Bronchial epithelial cell (primary cell): Measurements from ENCODE around the gene LAMP1. TPM values are rescaled to one million over a fixed set of nuclear protein-coding genes. Genes with fewer than 3 reads are reported as not detected.
A peak's percentile ranks its signal among the peaks of the same experiment; 100 is the strongest.

Experiments
- DNase-seq: peaks from one replicate; pipeline ENCODE4 v3.0.0-alpha.2; 2010; ENCODE audit warnings: low read depth
- FAIRE-seq: peaks from 2 replicates; lab custom pipeline; 2011; peaks lifted over from hg19 to GRCh38; lab: Jason Lieb, UNC
- H3K27me3 ChIP-seq: 2 replicates; pipeline ENCODE4 v1.5.1; 2011; ENCODE audit warnings: low read length; ENCODE audit not compliant: control insufficient read depth, insufficient read depth
- H3K36me3 ChIP-seq: 2 replicates; pipeline ENCODE4 v1.5.1; 2011; ENCODE audit warnings: low read length; ENCODE audit not compliant: control insufficient read depth, insufficient read depth
- H3K4me3 ChIP-seq: 2 replicates; pipeline ENCODE4 v1.5.1; 2011; ENCODE audit warnings: mild to moderate bottlenecking, low read depth, low read length, control low read depth
- CTCF ChIP-seq: IDR thresholded peaks from 2 replicates; pipeline ENCODE4 v1.5.1; 2011; ENCODE audit warnings: mild to moderate bottlenecking, moderate library complexity, low read length, control low read depth, inconsistent platforms; ENCODE audit not compliant: insufficient read depth, severe bottlenecking
- total RNA-seq: library from RNA; depleted of rRNA; stranded (reverse); fragments of >200 nt; gene quantifications from 2 replicates; pipeline ENCODE4 v1.2.1, GENCODE V29; 2014

Gene LAMP1
- total RNA-seq, 1 donor from 2014 or later: 286 TPM

- Histone ChIP-seq H3K36me3 (peaks cover 4% of the 10 kb centered on the region), H3K27me3 (no peaks in the 10 kb centered on the region), H3K4me3 (no peak overlapping the region)
- FAIRE-seq (no peak), DNase-seq (peak; percentile 9)
- no peak for TF ChIP-seq CTCF
Observed at GRCh38 chr13:113357529-113357928, 60.5 kb downstream of the LAMP1 start.

GRCh38 chr13:113358653-113359190 is 61.7 kb downstream of the LAMP1 start:
- no peaks in the 10 kb centered on the region for H3K27me3 ChIP-seq
- no peak for TF ChIP-seq CTCF
- peaks cover 5% of the 10 kb centered on the region for H3K36me3 ChIP-seq
- no peak overlapping the region for H3K4me3 ChIP-seq
- DNase-seq (no peak), FAIRE-seq (no peak)

- Histone ChIP-seq H3K4me3 (no peak overlapping the region), H3K27me3 (no peaks in the 10 kb centered on the region), H3K36me3 (peaks cover 5% of the 10 kb centered on the region)
- FAIRE-seq: no peak
- TF ChIP-seq CTCF: no peak
- no peak for DNase-seq
Observed at GRCh38 chr13:113359571-113359970, 62.5 kb downstream of the LAMP1 start.

- peak; percentile 28 for FAIRE-seq
- no peaks in the 10 kb centered on the region for H3K27me3 ChIP-seq
- peaks cover 1% of the 10 kb centered on the region for H3K36me3 ChIP-seq
- no peak for DNase-seq
- H3K4me3 ChIP-seq: no peak overlapping the region
- no peak for TF ChIP-seq CTCF
Observed at GRCh38 chr13:113360446-113360845, 63.4 kb downstream of the LAMP1 start.

GRCh38 chr13:113361406-113361805 is 64.4 kb downstream of the LAMP1 start:
- FAIRE-seq (no peak), DNase-seq (no peak)
- H3K27me3 ChIP-seq: no peaks in the 10 kb centered on the region

More at GRCh38 chr13:113361406-113361805, 64.4 kb downstream of the LAMP1 start:
- TF ChIP-seq CTCF: no peak
- Histone ChIP-seq H3K36me3 (peaks cover 1% of the 10 kb centered on the region), H3K4me3 (no peak overlapping the region)
